ENCODE results near the gene DNAH11. TPM values are rescaled to one million over a fixed set of nuclear protein-coding genes. Genes with fewer than 3 reads are reported as not detected.

Gene DNAH11
- total RNA-seq = 0.02 TPM in 1 of 3 replicates, not detected in the others
- long read RNA-seq = 0 reads

- TF ChIP-seq CTCF (IDR thresholded peaks at IDR 0.05) = peak; percentile 10
- Mint-ChIP-seq H3K9me3 (ENCODE audit: low read depth) (no peaks in the 10 kb centered on the region), H3K36me3 (ENCODE audit: low read depth) (no peaks in the 10 kb centered on the region), H3K4me3 (ENCODE audit: unreplicated experiment) (peak within 1 kb of the TSS; percentile 67), H3K4me1 (ENCODE audit: low read depth) (peaks cover 12% of the 10 kb centered on the region), H3K27ac (ENCODE audit: unreplicated experiment) (no peak within 1 kb of the TSS), H3K27me3 (ENCODE audit: low read depth) (peaks cover 51% of the 10 kb centered on the region)
- DNase-seq (ENCODE audit: low spot score) = no peak
These were observed at the start of gene DNAH11 for GRCh38 chr7:21542891-21543527. Gene DNAH11, plus strand, starts transcription at chr7:21543039. Its CDS starts 207 bp downstream, at chr7:21543246.

GRCh38 chr7:21495731-21496130, 47.1 kb upstream of the DNAH11 start:
- Mint-ChIP-seq H3K4me3 (ENCODE audit: unreplicated experiment) (no peak overlapping the region), H3K27me3 (ENCODE audit: low read depth) (no peaks in the 10 kb centered on the region), H3K9me3 (ENCODE audit: low read depth) (peaks cover 33% of the 10 kb centered on the region), H3K4me1 (ENCODE audit: low read depth) (no peaks in the 10 kb centered on the region), H3K27ac (ENCODE audit: unreplicated experiment) (no peak overlapping the region), H3K36me3 (ENCODE audit: low read depth) (peaks cover 14% of the 10 kb centered on the region)
- DNase-seq (ENCODE audit: low spot score) = no peak
- no peak for TF ChIP-seq CTCF (IDR thresholded peaks at IDR 0.05)

GRCh38 chr7:21497072-21497471, 45.8 kb upstream of the DNAH11 start:
- no peak overlapping the region for H3K27ac Mint-ChIP-seq (ENCODE audit: unreplicated experiment)
- H3K9me3 Mint-ChIP-seq (ENCODE audit: low read depth) = peaks cover 28% of the 10 kb centered on the region
- H3K4me3 Mint-ChIP-seq (ENCODE audit: unreplicated experiment) = no peak overlapping the region
- peaks cover 6% of the 10 kb centered on the region for H3K36me3 Mint-ChIP-seq (ENCODE audit: low read depth)
- no peaks in the 10 kb centered on the region for H3K4me1 Mint-ChIP-seq (ENCODE audit: low read depth)
- DNase-seq (ENCODE audit: low spot score) = no peak
- peak; percentile 45 for TF ChIP-seq CTCF (IDR thresholded peaks at IDR 0.05)
- H3K27me3 Mint-ChIP-seq (ENCODE audit: low read depth) = no peaks in the 10 kb centered on the region

GRCh38 chr7:21500117-21500832, 42.6 kb upstream of the DNAH11 start:
- Mint-ChIP-seq H3K9me3 (ENCODE audit: low read depth) (peaks cover 13% of the 10 kb centered on the region), H3K27me3 (ENCODE audit: low read depth) (no peaks in the 10 kb centered on the region), H3K4me1 (ENCODE audit: low read depth) (no peaks in the 10 kb centered on the region), H3K4me3 (ENCODE audit: unreplicated experiment) (no peak overlapping the region), H3K27ac (ENCODE audit: unreplicated experiment) (no peak overlapping the region), H3K36me3 (ENCODE audit: low read depth) (no peaks in the 10 kb centered on the region)
- DNase-seq (ENCODE audit: low spot score) = no peak
- TF ChIP-seq CTCF (IDR thresholded peaks at IDR 0.05) = no peak

- Mint-ChIP-seq H3K9me3 (ENCODE audit: low read depth) (peaks cover 7% of the 10 kb centered on the region), H3K27ac (ENCODE audit: unreplicated experiment) (no peak overlapping the region), H3K4me1 (ENCODE audit: low read depth) (no peaks in the 10 kb centered on the region), H3K4me3 (ENCODE audit: unreplicated experiment) (no peak overlapping the region), H3K36me3 (ENCODE audit: low read depth) (peaks cover 1% of the 10 kb centered on the region), H3K27me3 (ENCODE audit: low read depth) (no peaks in the 10 kb centered on the region)
- DNase-seq (ENCODE audit: low spot score) = no peak
- TF ChIP-seq CTCF (IDR thresholded peaks at IDR 0.05) = no peak
These were observed 38.8 kb upstream of the DNAH11 start for GRCh38 chr7:21504021-21504420.

Data from chondrocyte (in vitro differentiated cells).